Uterus (tissue), 2 donors: ENCODE measurements around the gene DNAJC18.

Experiments used
- CTCF ChIP-seq, 4 experiments: fragments of 200-600 bp in 2 of 4; fragments of 450-650 bp in 2 of 4; sonication (generic) in 2 of 4; IDR thresholded peaks; one replicate each; pipeline ENCODE4 v1.5.1; 2016 to 2019; ENCODE audit warnings: antibody characterized with exemption in 4 of 4, mild to moderate bottlenecking in 2 of 4, moderate library complexity in 1 of 4
- POLR2A ChIP-seq, 2 donors: fragments of 450-650 bp; IDR thresholded peaks; one replicate each; pipeline ENCODE4 v1.6.1; 2016; ENCODE audit warnings: antibody characterized with exemption in 2 of 2, mild to moderate bottlenecking in 1 of 2, moderate library complexity in 1 of 2

- TF ChIP-seq CTCF (IDR thresholded peaks at IDR 0.05) (no peak), POLR2A (IDR thresholded peaks at IDR 0.05) (no peak)
Observed at GRCh38 chr5:139404484-139404840, 34.9 kb downstream of the DNAJC18 start.
